ENCODE data around the gene PAXIP1. TPM values are rescaled to one million over a fixed set of nuclear protein-coding genes. Genes with fewer than 3 reads are reported as not detected.
A peak's percentile ranks its signal among the peaks of the same experiment; 100 is the strongest.

Gene PAXIP1
- total RNA-seq, 1 donor from 2014 or later: 27.7 TPM

DNA sequence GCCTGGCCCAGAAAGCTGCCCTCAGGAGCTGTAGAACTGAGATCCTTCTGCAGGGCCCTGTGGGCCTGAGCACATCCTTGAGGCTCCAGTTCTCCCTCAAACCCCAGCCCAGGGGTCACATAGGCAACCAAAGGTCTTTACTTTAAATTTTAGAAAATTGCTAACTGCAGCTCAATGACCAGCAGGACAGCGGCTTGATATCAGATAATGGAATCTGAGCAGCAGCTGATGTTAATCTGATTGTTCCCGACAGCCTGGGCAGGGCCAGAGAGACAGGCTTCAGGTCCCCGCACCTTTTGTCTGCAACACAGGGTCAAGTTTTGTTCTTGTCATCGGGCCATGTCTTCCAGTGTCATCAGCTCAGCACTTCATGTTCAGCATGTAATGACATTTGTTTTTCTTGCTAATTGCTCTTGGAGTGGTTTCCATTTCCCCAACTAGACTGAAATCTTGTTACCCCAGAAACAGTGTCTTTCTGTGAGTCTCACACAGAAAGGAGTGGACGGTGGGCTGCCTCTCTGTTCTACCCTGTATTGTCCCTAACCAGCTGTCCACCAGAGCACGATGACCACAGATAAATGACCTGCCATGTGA is 91.0 kb downstream of the PAXIP1 start:
- Mint-ChIP-seq H3K27ac (no peak overlapping the region), H3K36me3 (ENCODE audit: insufficient read depth) (peaks cover 4% of the 10 kb centered on the region), H3K4me1 (ENCODE audit: low read depth) (peaks cover 3% of the 10 kb centered on the region), H3K4me3 (ENCODE audit: low read depth) (no peak overlapping the region), H3K9me3 (ENCODE audit: low read depth) (peaks cover 6% of the 10 kb centered on the region), H3K27me3 (peaks cover 15% of the 10 kb centered on the region)
- TF ChIP-seq, protein P1, sequence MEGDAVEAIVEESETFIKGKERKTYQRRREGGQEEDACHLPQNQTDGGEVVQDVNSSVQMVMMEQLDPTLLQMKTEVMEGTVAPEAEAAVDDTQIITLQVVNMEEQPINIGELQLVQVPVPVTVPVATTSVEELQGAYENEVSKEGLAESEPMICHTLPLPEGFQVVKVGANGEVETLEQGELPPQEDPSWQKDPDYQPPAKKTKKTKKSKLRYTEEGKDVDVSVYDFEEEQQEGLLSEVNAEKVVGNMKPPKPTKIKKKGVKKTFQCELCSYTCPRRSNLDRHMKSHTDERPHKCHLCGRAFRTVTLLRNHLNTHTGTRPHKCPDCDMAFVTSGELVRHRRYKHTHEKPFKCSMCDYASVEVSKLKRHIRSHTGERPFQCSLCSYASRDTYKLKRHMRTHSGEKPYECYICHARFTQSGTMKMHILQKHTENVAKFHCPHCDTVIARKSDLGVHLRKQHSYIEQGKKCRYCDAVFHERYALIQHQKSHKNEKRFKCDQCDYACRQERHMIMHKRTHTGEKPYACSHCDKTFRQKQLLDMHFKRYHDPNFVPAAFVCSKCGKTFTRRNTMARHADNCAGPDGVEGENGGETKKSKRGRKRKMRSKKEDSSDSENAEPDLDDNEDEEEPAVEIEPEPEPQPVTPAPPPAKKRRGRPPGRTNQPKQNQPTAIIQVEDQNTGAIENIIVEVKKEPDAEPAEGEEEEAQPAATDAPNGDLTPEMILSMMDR (IDR thresholded peaks at IDR 0.05; ENCODE audit: unreplicated experiment): no peak
- DNase-seq (ENCODE audit: low spot score, unreplicated experiment): no peak

DNA sequence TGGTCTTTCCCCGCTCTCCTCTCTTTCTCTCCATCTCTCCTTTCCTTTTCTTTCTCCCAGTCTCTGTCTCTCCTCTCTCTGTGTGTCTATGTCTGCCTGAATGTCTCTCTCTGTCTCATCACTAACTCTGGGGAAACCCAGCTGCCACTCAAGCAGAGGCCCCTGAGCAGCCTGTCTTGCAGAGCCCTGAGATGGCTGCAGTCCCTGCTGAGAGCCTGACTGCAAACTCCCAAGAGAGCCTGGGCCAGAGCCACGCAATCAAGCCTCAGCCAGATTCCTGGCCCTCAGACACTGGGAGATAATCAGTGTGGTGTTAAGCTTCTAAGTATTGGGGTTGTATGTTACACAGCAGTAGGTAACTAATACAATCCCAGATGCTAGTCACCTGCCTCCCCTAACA is 91.5 kb downstream of the PAXIP1 start:
- peaks cover 6% of the 10 kb centered on the region for H3K9me3 Mint-ChIP-seq (ENCODE audit: low read depth)
- peaks cover 4% of the 10 kb centered on the region for H3K36me3 Mint-ChIP-seq (ENCODE audit: insufficient read depth)
- peaks cover 15% of the 10 kb centered on the region for H3K27me3 Mint-ChIP-seq
- TF ChIP-seq, protein P1 (IDR thresholded peaks at IDR 0.05; ENCODE audit: unreplicated experiment): no peak
- H3K4me1 Mint-ChIP-seq (ENCODE audit: low read depth): peaks cover 3% of the 10 kb centered on the region
- no peak for DNase-seq (ENCODE audit: low spot score, unreplicated experiment)
- peak overlapping the region; percentile 71 for H3K27ac Mint-ChIP-seq
- no peak overlapping the region for H3K4me3 Mint-ChIP-seq (ENCODE audit: low read depth)

DNA sequence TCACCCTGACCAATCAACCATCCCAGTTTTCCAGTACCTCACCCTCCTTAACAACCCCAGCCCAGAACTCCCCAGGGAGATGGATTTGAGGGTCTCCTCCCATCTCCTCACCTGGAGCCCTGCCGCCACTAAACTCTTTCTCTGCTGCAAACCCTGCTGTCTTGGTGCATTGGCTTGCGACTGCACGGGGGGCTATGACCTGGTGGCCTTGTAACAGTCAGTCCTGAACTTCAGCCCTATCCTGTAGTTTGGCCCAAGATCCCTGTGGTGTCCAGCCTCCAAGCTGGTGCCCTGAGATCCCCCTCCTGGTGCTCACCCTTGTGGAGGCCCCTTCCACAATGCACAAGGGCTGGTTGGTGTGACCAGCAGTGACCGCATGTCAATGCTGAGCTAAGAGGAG is 91.9 kb downstream of the PAXIP1 start:
- H3K4me1 Mint-ChIP-seq (ENCODE audit: low read depth): peaks cover 3% of the 10 kb centered on the region
- H3K9me3 Mint-ChIP-seq (ENCODE audit: low read depth): peaks cover 6% of the 10 kb centered on the region
- H3K27me3 Mint-ChIP-seq: peaks cover 15% of the 10 kb centered on the region
- no peak overlapping the region for H3K4me3 Mint-ChIP-seq (ENCODE audit: low read depth)
- TF ChIP-seq, protein P1 (IDR thresholded peaks at IDR 0.05; ENCODE audit: unreplicated experiment): no peak
- no peak for DNase-seq (ENCODE audit: low spot score, unreplicated experiment)
- peaks cover 4% of the 10 kb centered on the region for H3K36me3 Mint-ChIP-seq (ENCODE audit: insufficient read depth)
- H3K27ac Mint-ChIP-seq: no peak overlapping the region

DNA sequence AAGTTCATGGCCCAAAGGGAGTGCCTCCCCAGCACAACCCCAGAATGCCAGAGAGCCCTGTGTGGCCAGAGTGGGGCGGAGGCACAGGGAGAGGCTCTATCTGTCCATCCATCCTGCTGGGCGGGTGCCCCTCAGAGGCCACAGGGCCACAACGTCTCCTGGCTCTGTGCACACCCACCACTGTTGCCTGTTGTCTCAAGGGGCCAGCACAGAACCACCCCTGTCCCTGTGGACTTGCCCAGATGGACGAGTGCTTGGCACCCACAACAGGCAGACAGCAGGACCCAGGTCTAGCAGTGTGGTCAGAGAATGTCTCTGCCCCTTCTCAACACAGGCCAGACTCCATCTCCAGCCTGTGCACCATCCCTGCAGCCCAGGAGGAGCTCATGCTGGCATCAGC is 92.8 kb downstream of the PAXIP1 start:
- TF ChIP-seq, protein P1 (IDR thresholded peaks at IDR 0.05; ENCODE audit: unreplicated experiment): no peak
- no peak overlapping the region for H3K4me3 Mint-ChIP-seq (ENCODE audit: low read depth)
- H3K4me1 Mint-ChIP-seq (ENCODE audit: low read depth): peaks cover 7% of the 10 kb centered on the region
- DNase-seq (ENCODE audit: low spot score, unreplicated experiment): no peak
- peaks cover 13% of the 10 kb centered on the region for H3K27me3 Mint-ChIP-seq
- H3K9me3 Mint-ChIP-seq (ENCODE audit: low read depth): peaks cover 6% of the 10 kb centered on the region
- no peak overlapping the region for H3K27ac Mint-ChIP-seq
- peaks cover 4% of the 10 kb centered on the region for H3K36me3 Mint-ChIP-seq (ENCODE audit: insufficient read depth)

DNA sequence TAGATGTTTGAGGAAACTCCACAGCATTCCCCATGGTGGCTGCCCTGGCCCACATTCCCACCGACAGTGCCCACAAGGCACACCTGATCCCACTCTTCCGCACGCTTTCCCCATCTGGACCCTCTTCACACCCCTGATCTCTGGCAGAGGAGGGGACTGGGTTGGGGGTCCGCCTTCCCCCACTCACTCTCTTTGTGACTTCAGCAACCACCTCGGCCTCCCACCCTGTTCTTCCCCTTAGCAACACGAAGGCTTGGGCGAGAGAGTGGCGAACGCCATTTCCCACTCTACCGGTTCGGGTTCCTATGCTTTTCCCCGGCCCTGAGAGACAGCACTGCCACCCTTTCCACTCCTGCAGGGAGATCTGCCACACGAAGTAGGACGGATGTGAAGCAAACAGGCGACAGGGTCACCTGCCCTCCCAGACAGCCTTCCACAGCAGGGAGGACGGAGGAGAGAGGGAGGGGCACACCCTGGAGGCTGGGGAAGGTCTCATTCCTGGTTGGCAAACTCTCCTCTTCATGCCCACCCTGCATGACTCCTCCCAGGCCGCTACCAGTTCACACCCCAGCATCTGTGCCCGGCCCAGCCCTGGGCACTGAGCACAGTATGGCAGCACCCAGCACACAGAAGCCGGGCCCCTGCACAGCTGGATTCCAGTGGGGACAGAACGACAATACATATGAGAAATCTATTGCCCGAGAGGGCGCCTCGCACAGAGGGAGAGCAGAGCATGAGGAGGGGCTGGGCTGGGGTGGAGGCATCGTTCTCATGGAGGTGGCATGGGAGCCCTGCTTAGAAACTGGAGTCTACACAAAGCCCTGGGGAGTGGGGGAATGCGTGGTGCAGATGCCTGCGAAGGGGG is 93.5 kb downstream of the PAXIP1 start:
- Mint-ChIP-seq H3K27ac (peak overlapping the region; percentile 80), H3K9me3 (ENCODE audit: low read depth) (peaks cover 6% of the 10 kb centered on the region), H3K36me3 (ENCODE audit: insufficient read depth) (peaks cover 4% of the 10 kb centered on the region), H3K4me3 (ENCODE audit: low read depth) (no peak overlapping the region), H3K4me1 (ENCODE audit: low read depth) (peaks cover 12% of the 10 kb centered on the region), H3K27me3 (peaks cover 10% of the 10 kb centered on the region)
- DNase-seq (ENCODE audit: low spot score, unreplicated experiment): no peak
- TF ChIP-seq, protein P1 (IDR thresholded peaks at IDR 0.05; ENCODE audit: unreplicated experiment): no peak
